ENCODE results near the gene CCDC187.
"Not testable (repeated sequence)": the region's sequence is repeated elsewhere in the genome, so short reads cannot be mapped to it uniquely, and the experiment has no call there.

GRCh38 chr9:136236471-136237410 is 67.2 kb downstream of the CCDC187 start:
- TF ChIP-seq FOSL1 (IDR thresholded peaks at IDR 0.05; ENCODE audit: insufficient read depth, low read depth, low read length); MAFK (IDR thresholded peaks at IDR 0.05; ENCODE audit: low read depth, low read length); JUN (IDR thresholded peaks at IDR 0.05; ENCODE audit: low read depth, low read length); CTCF (IDR thresholded peaks at IDR 0.05; ENCODE audit: control extremely low read depth in 1 of 3, insufficient read depth in 1 of 3, low read depth in 1 of 3, low read length in 3 of 3); POLR2AphosphoS5 (IDR thresholded peaks at IDR 0.05; ENCODE audit: low read depth, low read length); TCF12 (IDR thresholded peaks at IDR 0.05; ENCODE audit: low read depth, low read length); POLR2A (IDR thresholded peaks at IDR 0.05; ENCODE audit: control extremely low read depth in 1 of 2, low read depth in 2 of 2, low read length in 2 of 2); CHD2 (IDR thresholded peaks at IDR 0.05; ENCODE audit: low read length); HDAC6 (IDR thresholded peaks at IDR 0.05; ENCODE audit: low read depth, low read length); POU5F1 (IDR thresholded peaks at IDR 0.05; ENCODE audit: low read depth, low read length); TEAD4 (IDR thresholded peaks at IDR 0.05; ENCODE audit: low read depth, low read length); ATF2 (IDR thresholded peaks at IDR 0.05; ENCODE audit: low read length): not testable (repeated sequence)
